HCT116 (cell line): ENCODE measurements around the gene OBSL1. TPM values are rescaled to one million over a fixed set of nuclear protein-coding genes. Genes with fewer than 3 reads are reported as not detected.

Experiments
- ATAC-seq: fragments of 200-7000 bp; cut with Tn5 transposase; 2 replicates; pipeline ENCODE4 v1.9.1; 2020; ENCODE audit warnings: mild to moderate bottlenecking, moderate library complexity
- BruUV-seq: library from RNA; stranded (reverse); fragments of 400-500 nt; replicated peaks from 2 replicates; lab custom pipeline; 2021; lab: Mats Ljungman, UMichigan
- CTCF ChIA-PET: fragments of 300-600 bp; sonication (Branson Sonifier 250); formaldehyde crosslinking; loops from one replicate; lab custom pipeline; 2021; ENCODE audit warnings: antibody characterized with exemption; lab: Charles Lee
- POLR2A ChIA-PET: fragments of 300-600, 350-600 bp; sonication (Branson Sonifier 250); formaldehyde crosslinking; loops from one replicate; lab custom pipeline; 2021; ENCODE audit warnings: antibody characterized with exemption; lab: Charles Lee
- RAD21 ChIA-PET, 2 experiments: fragments of 300-600 bp; sonication (Branson Sonifier 250); formaldehyde crosslinking; loops; one replicate each; lab custom pipeline; 2023; ENCODE audit warnings: low total read pairs in 2 of 2; ENCODE audit not compliant: uncharacterized antibody in 2 of 2, unreplicated experiment in 2 of 2, low non-redundant PET in 1 of 2; lab: Charles Lee
- DNase-seq: peaks from one replicate; pipeline ENCODE4 v3.0.0-alpha.2; 2010; ENCODE audit warnings: low read depth, low spot score
- H2AFZ ChIP-seq: fragments of 200-600 bp; shearing (Covaris generic), sonication (generic); 2 replicates; pipeline ENCODE4 v1.6.1; 2017; ENCODE audit warnings: low read depth, mixed run types, mixed read lengths, antibody characterized with exemption, low read length; ENCODE audit not compliant: poor library complexity, severe bottlenecking
- H3K27ac ChIP-seq: 2 replicates; pipeline ENCODE4 v1.5.1; 2012; ENCODE audit warnings: low read depth, low read length
- H3K27me3 ChIP-seq: fragments of 200-600 bp; sonication (generic); 2 replicates; pipeline ENCODE4 v1.6.1; 2016; ENCODE audit warnings: mixed run types, low read length, mixed read lengths; ENCODE audit not compliant: insufficient read depth
- H3K36me3 ChIP-seq, 2 experiments: fragments of 200-500 bp in 1 of 2; fragments of 200-600 bp in 1 of 2; sonication (Bioruptor generic) in 1 of 2; sonication (generic) in 1 of 2; 2 replicates each; pipeline versions ENCODE4 v1.5.1 to v1.6.1; 2014 to 2016; ENCODE audit warnings: low read length in 2 of 2, inconsistent platforms in 1 of 2, mixed read lengths in 1 of 2, mixed run types in 1 of 2; ENCODE audit not compliant: insufficient read depth in 2 of 2, control insufficient read depth in 1 of 2
- H3K4me1 ChIP-seq, 2 experiments: fragments of 200-600 bp in 1 of 2; sonication (generic) in 1 of 2; 2 replicates each; pipeline versions ENCODE4 v1.5.1 to v1.6.1; 2012 to 2017; ENCODE audit warnings: low read length in 2 of 2, inconsistent platforms in 1 of 2, mild to moderate bottlenecking in 1 of 2, mixed read lengths in 1 of 2, mixed run types in 1 of 2, moderate library complexity in 1 of 2; ENCODE audit not compliant: insufficient read depth in 2 of 2, control insufficient read depth in 1 of 2
- H3K4me2 ChIP-seq: fragments of 200-600 bp; sonication (generic); 2 replicates; pipeline ENCODE4 v1.6.1; 2017; ENCODE audit warnings: mixed run types, low read length, mixed read lengths
- H3K4me3 ChIP-seq, 2 experiments: fragments of 200-600 bp in 1 of 2; sonication (generic) in 1 of 2; replicated peaks in 1 of 2; 2 replicates each; pipeline ENCODE4 v1.5.1; 2011 to 2016; ENCODE audit warnings: low read length in 2 of 2, control low read depth in 1 of 2, low read depth in 1 of 2, mild to moderate bottlenecking in 1 of 2, mixed read lengths in 1 of 2, mixed run types in 1 of 2
- H3K79me2 ChIP-seq: fragments of 200-600 bp; sonication (generic); 2 replicates; pipeline ENCODE4 v1.6.1; 2017; ENCODE audit warnings: mild to moderate bottlenecking, mixed run types, low read length, moderate library complexity, mixed read lengths; ENCODE audit not compliant: insufficient read depth
- H3K9ac ChIP-seq: fragments of 200-600 bp; sonication (generic); 2 replicates; pipeline ENCODE4 v1.6.1; 2016; ENCODE audit warnings: low read length, mixed read lengths
- H3K9me2 ChIP-seq: fragments of 200-600 bp; sonication (generic), shearing (Covaris generic); 2 replicates; pipeline ENCODE4 v1.6.1; 2017; ENCODE audit warnings: mixed run types, mild to moderate bottlenecking, moderate library complexity; ENCODE audit not compliant: insufficient read depth
- H3K9me3 ChIP-seq, 2 experiments: fragments of 200-500 bp in 1 of 2; fragments of 200-600 bp in 1 of 2; sonication (Bioruptor generic) in 1 of 2; sonication (generic) in 1 of 2; 2 replicates each; pipeline ENCODE4 v1.6.1; 2014 to 2017; ENCODE audit warnings: low read length in 2 of 2, mixed read lengths in 2 of 2, inconsistent platforms in 1 of 2, low read depth in 1 of 2, mild to moderate bottlenecking in 1 of 2, mixed run types in 1 of 2, moderate library complexity in 1 of 2; ENCODE audit not compliant: control insufficient read depth in 1 of 2, insufficient read depth in 1 of 2
- H4K20me1 ChIP-seq: fragments of 200-600 bp; sonication (generic), shearing (Covaris generic); 2 replicates; pipeline ENCODE4 v1.6.1; 2017; ENCODE audit warnings: mixed run types, mild to moderate bottlenecking, moderate library complexity; ENCODE audit not compliant: insufficient read depth
- ATF3 ChIP-seq: IDR thresholded peaks from 2 replicates; pipeline ENCODE4 v1.6.1; 2012
- CEBPB ChIP-seq: IDR thresholded peaks from 2 replicates; pipeline ENCODE4 v1.6.1; 2012; ENCODE audit warnings: low read depth
- EGR1 ChIP-seq: IDR thresholded peaks from 2 replicates; pipeline ENCODE4 v1.6.1; 2012; ENCODE audit warnings: low read depth
- EZH2 ChIP-seq: fragments of 200-600 bp; sonication (generic); IDR thresholded peaks from 2 replicates; pipeline ENCODE4 v1.6.1; 2017; ENCODE audit warnings: antibody characterized with exemption, mixed run types
- EZH2phosphoT487 ChIP-seq: fragments of 200-600 bp; IDR thresholded peaks from 2 replicates; pipeline ENCODE4 v1.6.1; 2018; ENCODE audit warnings: antibody characterized with exemption, borderline replicate concordance
- FOSL1 ChIP-seq: IDR thresholded peaks from 2 replicates; pipeline ENCODE4 v1.6.1; 2012; ENCODE audit warnings: low read depth
- POLR2A ChIP-seq: IDR thresholded peaks from 2 replicates; pipeline ENCODE4 v1.7.0; 2011; ENCODE audit warnings: borderline replicate concordance; ENCODE audit not compliant: insufficient read depth, insufficient read length; ENCODE audit errors: extremely low read depth
- REST ChIP-seq: IDR thresholded peaks from 2 replicates; pipeline ENCODE4 v1.6.1; 2012; ENCODE audit warnings: low read depth
- ZNF274 ChIP-seq: fragments of 200-500 bp; sonication (Bioruptor generic); IDR thresholded peaks from 2 replicates; pipeline ENCODE4 v1.6.1; 2014; ENCODE audit warnings: mild to moderate bottlenecking, low read depth, low read length, inconsistent platforms
- intact Hi-C: fragments of 100-400 bp; cut with micrococcal nuclease; formaldehyde crosslinking; loops from 2 replicates; pipeline ENCODE4 v1.10.0; 2022
- total RNA-seq: library from RNA; stranded (reverse); gene quantifications from one replicate; pipeline ENCODE4 v1.2.1, GENCODE V29; 2021; ENCODE audit not compliant: unreplicated experiment

The OBSL1 gene
- total RNA-seq, 1 experiment from 2014 or later = 45.2 TPM

- TF ChIP-seq FOSL1 (no peak), CEBPB (no peak), ATF3 (no peak)
- TF ChIP-seq, all 23 proteins: peak for 0
- no peak for ATAC-seq
- POLR2A ChIA-PET = no interaction called here
- Histone ChIP-seq H4K20me1 (no peaks in the 10 kb centered on the region), H3K4me3 (no peak overlapping the region), H3K27ac (no peak overlapping the region), H2AFZ (no peak overlapping the region), H3K9me2 (no peaks in the 10 kb centered on the region), H3K79me2 (no peaks in the 10 kb centered on the region), H3K4me2 (no peak overlapping the region), H3K27me3 (no peaks in the 10 kb centered on the region), H3K36me3 (peaks cover 6% of the 10 kb centered on the region in 2 experiments; a peak in 1 of 4 replicates), H3K9me3 (no peaks in the 10 kb centered on the region), H3K9ac (no peak overlapping the region), H3K4me1 (peaks cover 0 to 34% of the 10 kb centered on the region in 2 experiments; a peak in 2 of 4 replicates)
- intact Hi-C loops = no loop called here
- RAD21 ChIA-PET = no interaction called here
- BruUV-seq = no TSS peak
- DNase-seq = no peak
- CTCF ChIA-PET = interaction anchor here (1.0 kb wide), 1 partner anchor 10 kb away, joined by 3 read pairs; a partner anchor contains a TSS
Measured at GRCh38 chr2:219505585-219505984, 65.8 kb downstream of the OBSL1 start.

- ATAC-seq = no peak
- CTCF ChIA-PET = no interaction called here
- Histone ChIP-seq H3K79me2 (peaks cover 14% of the 10 kb centered on the region), H3K36me3 (peaks cover 6% of the 10 kb centered on the region in 2 experiments; a peak in 1 of 4 replicates)
- no peak for TF ChIP-seq FOSL1
- no peak for TF ChIP-seq EGR1
- no peak for TF ChIP-seq ZNF274
- TF ChIP-seq CEBPB = no peak
- no peak for TF ChIP-seq EZH2
- no peak for TF ChIP-seq REST
- TF ChIP-seq EZH2phosphoT487 = no peak
- no peak for TF ChIP-seq POLR2A
- TF ChIP-seq, all 23 proteins: peak for 0
- H3K4me1 ChIP-seq = peaks cover 11 to 37% of the 10 kb centered on the region in 2 experiments; a peak in 3 of 4 replicates
- no peak overlapping the region for H2AFZ ChIP-seq
- no peaks in the 10 kb centered on the region for H3K9me2 ChIP-seq
- H3K4me2 ChIP-seq = no peak overlapping the region
- no peaks in the 10 kb centered on the region for H3K9me3 ChIP-seq
- intact Hi-C loops = no loop called here
- BruUV-seq = no TSS peak
- no peaks in the 10 kb centered on the region for H4K20me1 ChIP-seq
- ChIA-PET POLR2A (no interaction called here), RAD21 (no interaction called here)
- no peak overlapping the region for H3K27ac ChIP-seq
- no peaks in the 10 kb centered on the region for H3K27me3 ChIP-seq
- DNase-seq = no peak
- H3K4me3 ChIP-seq = no peak overlapping the region
- H3K9ac ChIP-seq = no peak overlapping the region
Measured at GRCh38 chr2:219502618-219503017, 68.7 kb downstream of the OBSL1 start.
